SK-N-SH (cell line): ENCODE data around the gene ADAD1. TPM values are rescaled to one million over a fixed set of nuclear protein-coding genes. Genes with fewer than 3 reads are reported as not detected.

Experiments used
- CTCF ChIA-PET: fragments of 300-600, 350-600 bp; formaldehyde crosslinking; extraction: SDS; loops from one replicate; lab custom pipeline; 2021; lab: Yijun Ruan, JAX
- POLR2A ChIA-PET: fragments of 350-600 bp; sonication (Branson Sonifier 250); formaldehyde crosslinking; extraction: SDS; loops from one replicate; lab custom pipeline; 2020; ENCODE audit warnings: antibody characterized with exemption, inconsistent platforms; lab: Yijun Ruan, JAX
- DNase-seq: peaks from one replicate; pipeline ENCODE4 v3.0.0; 2012
- H2AFZ ChIP-seq: fragments of 200-600 bp; sonication (generic); 2 replicates; pipeline ENCODE4 v1.8.1; 2016; ENCODE audit warnings: antibody characterized with exemption, mild to moderate bottlenecking, low read depth
- H3F3A ChIP-seq: fragments of 200-600 bp; sonication (generic); replicated peaks from 2 replicates; pipeline ENCODE3; 2016; ENCODE audit warnings: antibody characterized with exemption, mild to moderate bottlenecking; ENCODE audit not compliant: insufficient read depth
- H3K27ac ChIP-seq, 2 experiments: fragments of 200-500 bp in 1 of 2; fragments of 200-600 bp in 1 of 2; sonication (Bioruptor generic) in 1 of 2; sonication (generic), shearing (Covaris generic) in 1 of 2; 2 replicates each; pipeline versions ENCODE4 v1.5.1 to v1.6.1; 2014 to 2016; ENCODE audit warnings: low read depth in 2 of 2, inconsistent platforms in 1 of 2, low read length in 1 of 2, mild to moderate bottlenecking in 1 of 2, mixed read lengths in 1 of 2
- H3K27me3 ChIP-seq: fragments of 200-600 bp; sonication (generic), shearing (Covaris generic); 2 replicates; pipeline ENCODE4 v1.6.1; 2016; ENCODE audit warnings: mixed run types; ENCODE audit not compliant: insufficient read depth
- H3K36me3 ChIP-seq, 2 experiments: fragments of 200-500 bp in 1 of 2; fragments of 200-600 bp in 1 of 2; sonication (Bioruptor generic) in 1 of 2; sonication (generic) in 1 of 2; replicated peaks in 1 of 2; 2 replicates each; pipeline versions ENCODE3 to v1.5.1; 2014 to 2016; ENCODE audit warnings: low read length in 1 of 2, mild to moderate bottlenecking in 1 of 2; ENCODE audit not compliant: insufficient read depth in 2 of 2, control insufficient read depth in 1 of 2
- H3K4me1 ChIP-seq, 2 experiments: fragments of 200-500 bp in 1 of 2; fragments of 200-600 bp in 1 of 2; sonication (Bioruptor generic) in 1 of 2; sonication (generic), shearing (Covaris generic) in 1 of 2; 2 replicates each; pipeline versions ENCODE4 v1.5.1 to v1.6.1; 2014 to 2016; ENCODE audit warnings: low read depth in 1 of 2, low read length in 1 of 2, mixed run types in 1 of 2; ENCODE audit not compliant: insufficient read depth in 2 of 2, control insufficient read depth in 1 of 2
- H3K4me2 ChIP-seq: fragments of 200-600 bp; sonication (generic), shearing (Covaris generic); 2 replicates; pipeline ENCODE4 v1.6.1; 2017; ENCODE audit warnings: mixed run types
- H3K4me3 ChIP-seq, 2 experiments: fragments of 200-500 bp in 1 of 2; fragments of 200-600 bp in 1 of 2; sonication (Bioruptor generic) in 1 of 2; sonication (generic), shearing (Covaris generic) in 1 of 2; 2 replicates each; pipeline versions ENCODE4 v1.5.1 to v1.8.1; 2014 to 2016; ENCODE audit warnings: low read depth in 2 of 2, inconsistent platforms in 1 of 2, low read length in 1 of 2, mild to moderate bottlenecking in 1 of 2, mixed read lengths in 1 of 2, moderate library complexity in 1 of 2
- H3K79me2 ChIP-seq: fragments of 200-600 bp; sonication (generic); 2 replicates; pipeline ENCODE4 v1.8.1; 2017; ENCODE audit warnings: mild to moderate bottlenecking; ENCODE audit not compliant: insufficient read depth
- H3K9ac ChIP-seq: fragments of 200-600 bp; sonication (generic); 2 replicates; pipeline ENCODE4 v1.6.1; 2017; ENCODE audit warnings: mixed run types
- H3K9me2 ChIP-seq: fragments of 200-600 bp; sonication (generic); 2 replicates; pipeline ENCODE4 v1.6.1; 2017; ENCODE audit warnings: mixed run types
- H3K9me3 ChIP-seq: fragments of 200-600 bp; sonication (generic); 2 replicates; pipeline ENCODE4 v1.6.1; 2017; ENCODE audit warnings: mixed run types, mild to moderate bottlenecking, moderate library complexity
- H4K20me1 ChIP-seq: fragments of 200-600 bp; sonication (generic); 2 replicates; pipeline ENCODE4 v1.6.1; 2017; ENCODE audit warnings: mild to moderate bottlenecking, mixed run types; ENCODE audit not compliant: insufficient read depth
- FOSL2 ChIP-seq: IDR thresholded peaks from 2 replicates; pipeline ENCODE4 v1.4.0; 2012; ENCODE audit warnings: low read depth, mild to moderate bottlenecking, moderate library complexity, borderline replicate concordance
- FOXJ3 ChIP-seq: sonication (generic); formaldehyde crosslinking; IDR thresholded peaks from 2 replicates; pipeline ENCODE4 v1.5.1; 2020; ENCODE audit warnings: mild to moderate bottlenecking, missing genetic modification reagents
- FOXM1 ChIP-seq: IDR thresholded peaks from 2 replicates; pipeline ENCODE4 v1.4.0; 2012; ENCODE audit warnings: low read depth, mild to moderate bottlenecking
- GATA2 ChIP-seq: sonication (generic); formaldehyde crosslinking; IDR thresholded peaks from 2 replicates; pipeline ENCODE4 v1.5.0; 2020; ENCODE audit warnings: mild to moderate bottlenecking, missing genetic modification reagents
- JUND ChIP-seq: IDR thresholded peaks from 2 replicates; pipeline ENCODE4 v1.4.0; 2012
- MEF2A ChIP-seq: IDR thresholded peaks from 2 replicates; pipeline ENCODE4 v1.4.0; 2012; ENCODE audit warnings: low read depth, borderline replicate concordance
- MXI1 ChIP-seq: IDR thresholded peaks from 2 replicates; pipeline ENCODE4 v1.6.1; 2012; ENCODE audit warnings: mild to moderate bottlenecking, low read depth, low read length, improper control_type of control experiment
- NFIC ChIP-seq: IDR thresholded peaks from 2 replicates; pipeline ENCODE4 v1.4.0; 2012; ENCODE audit warnings: borderline replicate concordance
- PBX3 ChIP-seq: IDR thresholded peaks from 2 replicates; pipeline ENCODE4; 2012
- POLR2AphosphoS5 ChIP-seq: IDR thresholded peaks from 2 replicates; pipeline ENCODE4 v1.6.1; 2012; ENCODE audit warnings: low read depth, low read length
- REST ChIP-seq: IDR thresholded peaks from 2 replicates; pipeline ENCODE4 v1.6.1; 2012; ENCODE audit warnings: mild to moderate bottlenecking, low read depth, low read length, moderate library complexity
- RFX5 ChIP-seq: IDR thresholded peaks from 2 replicates; pipeline ENCODE4 v1.6.1; 2012; ENCODE audit warnings: mild to moderate bottlenecking, improper control_type of control experiment, low read length
- SIN3A ChIP-seq: IDR thresholded peaks from 2 replicates; pipeline ENCODE4 v1.6.1; 2012; ENCODE audit warnings: low read depth, mild to moderate bottlenecking, low read length, moderate library complexity, borderline replicate concordance
- SMC3 ChIP-seq: IDR thresholded peaks from 2 replicates; pipeline ENCODE4 v1.6.1; 2012; ENCODE audit warnings: low read depth, low read length, improper control_type of control experiment
- TCF12 ChIP-seq: IDR thresholded peaks from 2 replicates; pipeline ENCODE4 v1.4.0; 2012
- WGBS: methylation state at CpG from one replicate; pipeline ENCODE4 v1.1.6; 2017; ENCODE audit warnings: low lambda C conversion rate; 5-methylcytosine and 5-hydroxymethylcytosine counted together
- polyA plus RNA-seq, 3 experiments: library from polyadenylated mRNA; depleted of rRNA; stranded (reverse); fragments of >200 nt; gene quantifications; 2 replicates each; pipeline ENCODE4 v1.2.3, GENCODE V29; 2012
- TF ChIP-seq, protein P1 (sequence below): IDR thresholded peaks from 2 replicates; pipeline ENCODE4 v1.4.0; 2012; ENCODE audit warnings: low read depth

The ADAD1 gene
- polyA plus RNA-seq, 1 of the 3 experiments (the other 2 are of a cell fraction): not detected

DNA sequence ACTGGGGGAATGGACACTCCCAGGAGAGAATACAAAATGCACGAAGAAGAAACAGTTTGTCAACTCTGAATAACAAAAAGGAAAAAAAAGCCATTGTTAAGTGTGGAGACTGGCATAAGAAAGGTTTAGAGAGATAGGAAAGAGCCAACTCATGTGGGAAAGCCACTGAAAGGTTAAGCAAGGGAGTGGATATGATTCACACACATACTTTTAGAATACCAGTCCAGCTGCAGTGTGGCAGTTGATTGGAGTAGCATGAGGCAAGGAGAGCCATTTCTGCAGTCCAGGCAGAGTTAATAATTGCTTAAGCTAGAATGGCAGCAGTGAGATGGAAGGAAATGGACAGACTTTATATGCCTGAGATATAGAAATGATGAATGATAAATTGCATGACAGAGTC lies 36.9 kb upstream of the ADAD1 start:
- H3K9me3 ChIP-seq: no peaks in the 10 kb centered on the region
- POLR2A ChIA-PET: no interaction called here

GRCh38 chr4:122346036-122346435 lies 32.8 kb upstream of the ADAD1 start:
- no peak for DNase-seq
- H3K9ac ChIP-seq: no peak overlapping the region
- no peak overlapping the region for H2AFZ ChIP-seq
- peaks cover 22% of the 10 kb centered on the region for H3F3A ChIP-seq
- H3K9me3 ChIP-seq: no peaks in the 10 kb centered on the region
- no peaks in the 10 kb centered on the region for H4K20me1 ChIP-seq
- TF ChIP-seq JUND: 0 out of 2 replicates have a peak, but pooled peaks have one; percentile 33
- TF ChIP-seq, protein P1, sequence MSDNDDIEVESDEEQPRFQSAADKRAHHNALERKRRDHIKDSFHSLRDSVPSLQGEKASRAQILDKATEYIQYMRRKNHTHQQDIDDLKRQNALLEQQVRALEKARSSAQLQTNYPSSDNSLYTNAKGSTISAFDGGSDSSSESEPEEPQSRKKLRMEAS: no peak
- H3K4me1 ChIP-seq: peaks cover 0 to 5% of the 10 kb centered on the region in 2 experiments; a peak in 1 of 4 replicates
- 100% methylated on average over 1 of the region's 1 CpG for WGBS
- ChIA-PET POLR2A (no interaction called here), CTCF (interaction anchor here (1.1 to 1.3 kb wide), 2 partner anchors 18 to 1977 kb away, joined by 3 read pairs; no protein-coding TSS in a partner anchor)
- no peaks in the 10 kb centered on the region for H3K9me2 ChIP-seq
- H3K79me2 ChIP-seq: no peaks in the 10 kb centered on the region
- no peak overlapping the region for H3K4me2 ChIP-seq
- H3K27me3 ChIP-seq: no peaks in the 10 kb centered on the region
- peak overlapping the region in 1 of 2 experiments; percentile 21; a peak in 1 of 4 replicates for H3K27ac ChIP-seq
- no peak overlapping the region for H3K4me3 ChIP-seq
- H3K36me3 ChIP-seq: peaks cover 59 to 64% of the 10 kb centered on the region in 2 experiments

More for the DNA sequence above, 36.9 kb upstream of the ADAD1 start:
- Histone ChIP-seq H3F3A (peaks cover 22% of the 10 kb centered on the region), H3K36me3 (peaks cover 39 to 44% of the 10 kb centered on the region in 2 experiments), H2AFZ (no peak overlapping the region), H4K20me1 (no peaks in the 10 kb centered on the region), H3K79me2 (no peaks in the 10 kb centered on the region), H3K27ac (peak overlapping the region in 1 of 2 experiments; percentile 46; a peak in 2 of 4 replicates), H3K4me1 (peaks cover 0 to 10% of the 10 kb centered on the region in 2 experiments; a peak in 1 of 4 replicates), H3K27me3 (no peaks in the 10 kb centered on the region), H3K9ac (0 out of 2 replicates have a peak overlapping the region, but pooled peaks have one; percentile 8), H3K9me2 (no peaks in the 10 kb centered on the region), H3K4me2 (no peak overlapping the region), H3K4me3 (no peak overlapping the region)
- TF ChIP-seq JUND: peak; percentile 17; the same call in 1 of the 2 replicates
- TF ChIP-seq POLR2AphosphoS5: no peak
- TF ChIP-seq TCF12: 0 out of 2 replicates have a peak, but pooled peaks have one; percentile 12
- TF ChIP-seq PBX3: peak; percentile 13; the same call in 1 of the 2 replicates
- 80% methylated on average over 1 of the region's 1 CpG for WGBS
- CTCF ChIA-PET: no interaction called here
- no peak for DNase-seq

DNA sequence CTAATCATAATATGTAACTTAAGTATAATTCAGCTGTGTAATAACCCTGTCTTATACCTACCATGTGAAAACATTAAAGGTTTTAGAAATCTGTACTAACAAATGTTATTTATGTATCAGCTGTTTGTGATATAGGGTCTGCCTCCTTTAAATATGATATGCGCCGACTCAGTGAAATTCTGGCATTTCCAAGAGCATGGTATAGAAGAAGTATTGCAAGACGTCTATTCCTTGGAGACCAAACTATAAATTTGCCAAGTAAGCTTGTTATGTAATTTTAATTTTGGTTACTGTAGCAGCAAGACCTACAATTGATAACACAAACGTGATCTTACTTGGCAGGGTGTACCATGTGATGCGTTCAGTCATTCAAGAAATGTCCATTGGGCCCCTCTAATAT lies 32.3 kb upstream of the ADAD1 start:
- CTCF ChIA-PET: interaction anchor here (1.1 to 1.3 kb wide), 2 partner anchors 18 to 1976 kb away, joined by 3 read pairs; no protein-coding TSS in a partner anchor
- H3F3A ChIP-seq: peaks cover 18% of the 10 kb centered on the region
- peaks cover 0 to 5% of the 10 kb centered on the region in 2 experiments; a peak in 1 of 4 replicates for H3K4me1 ChIP-seq
- 99% methylated on average over 5 of the region's 5 CpGs for WGBS
- no peaks in the 10 kb centered on the region for H3K9me3 ChIP-seq
- H3K79me2 ChIP-seq: no peaks in the 10 kb centered on the region
- no peak for DNase-seq
- H3K27me3 ChIP-seq: no peaks in the 10 kb centered on the region
- H4K20me1 ChIP-seq: no peaks in the 10 kb centered on the region
- no peak overlapping the region for H3K4me3 ChIP-seq
- POLR2A ChIA-PET: no interaction called here
- no peak overlapping the region for H3K4me2 ChIP-seq
- no peak overlapping the region for H2AFZ ChIP-seq
- no peaks in the 10 kb centered on the region for H3K9me2 ChIP-seq
- peaks cover 63 to 69% of the 10 kb centered on the region in 2 experiments for H3K36me3 ChIP-seq
- H3K9ac ChIP-seq: no peak overlapping the region
- peak overlapping the region in 1 of 2 experiments; percentile 21; a peak in 1 of 4 replicates for H3K27ac ChIP-seq
- no peak for TF ChIP-seq GATA2
- no peak for TF ChIP-seq MEF2A
- no peak for TF ChIP-seq MXI1
- TF ChIP-seq REST: no peak
- TF ChIP-seq NFIC: no peak
- no peak for TF ChIP-seq SIN3A
- no peak for TF ChIP-seq FOSL2
- no peak for TF ChIP-seq FOXM1
- no peak for TF ChIP-seq SMC3
- no peak for TF ChIP-seq PBX3
- TF ChIP-seq RFX5: no peak
- TF ChIP-seq POLR2AphosphoS5: no peak
- no peak for TF ChIP-seq FOXJ3 (CRISPR knock-in tag)
- TF ChIP-seq TCF12: no peak
